Progenitor cell of endocrine pancreas (in vitro differentiated cells): Measurements from ENCODE around the gene CEP68. TPM values are rescaled to one million over a fixed set of nuclear protein-coding genes. Genes with fewer than 3 reads are reported as not detected.

Experiments
- DNase-seq: peaks from one replicate; pipeline ENCODE4 v3.0.0; 2021; ENCODE audit warnings: low spot score; ENCODE audit not compliant: unreplicated experiment
- H3K27ac Mint-ChIP-seq: 2 replicates; pipeline ENCODE4 v1.8.0; 2021; ENCODE audit warnings: mild to moderate bottlenecking, moderate library complexity, mixed read lengths
- H3K27me3 Mint-ChIP-seq: 2 replicates; pipeline ENCODE4 v1.8.0; 2021; ENCODE audit warnings: mixed read lengths
- H3K36me3 Mint-ChIP-seq: 2 replicates; pipeline ENCODE4 v1.8.0; 2022; ENCODE audit warnings: mixed read lengths; ENCODE audit not compliant: insufficient read depth
- H3K4me1 Mint-ChIP-seq: 2 replicates; pipeline ENCODE4 v1.8.0; 2021; ENCODE audit warnings: low read depth, mixed read lengths
- H3K4me3 Mint-ChIP-seq: 2 replicates; pipeline ENCODE4 v1.8.0; 2021; ENCODE audit warnings: low read depth, mild to moderate bottlenecking, moderate library complexity, mixed read lengths
- H3K9me3 Mint-ChIP-seq: 2 replicates; pipeline ENCODE4 v1.8.0; 2021; ENCODE audit warnings: low read depth, mixed read lengths
- total RNA-seq: library from RNA; stranded (reverse); gene quantifications from 2 replicates; pipeline ENCODE4 v1.2.1, GENCODE V29; 2021
- TF ChIP-seq, protein P1 (sequence below): fragments of 200-600 bp; sonication (generic); IDR thresholded peaks from one replicate; pipeline ENCODE4 v1.5.0; 2021; ENCODE audit warnings: antibody characterized with exemption, mild to moderate bottlenecking; ENCODE audit not compliant: unreplicated experiment

CEP68 gene
- total RNA-seq, 1 donor from 2014 or later = 22.0 TPM

DNA sequence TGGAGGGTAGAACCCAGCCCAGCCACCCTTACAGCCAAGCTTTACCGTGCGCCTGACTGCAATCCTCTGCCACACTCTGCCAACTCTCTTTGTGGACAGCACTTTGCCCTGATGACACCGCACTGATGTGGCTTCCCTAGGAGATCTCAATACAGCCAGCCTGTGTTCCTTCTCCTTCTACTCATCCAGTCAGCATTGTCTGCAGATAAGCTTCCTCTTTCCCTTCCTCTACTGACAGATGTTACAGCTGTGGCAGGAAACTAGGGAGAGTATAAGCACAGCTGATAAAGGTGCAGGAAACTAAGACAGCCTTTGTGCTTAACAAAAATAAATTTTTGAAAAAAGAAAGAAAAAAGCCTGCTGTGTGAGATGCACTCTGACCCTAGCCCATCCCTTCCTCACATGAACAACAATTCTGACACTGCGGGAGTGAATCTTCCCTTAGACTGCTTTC, 25.0 kb downstream of the CEP68 start:
- TF ChIP-seq, protein P1, sequence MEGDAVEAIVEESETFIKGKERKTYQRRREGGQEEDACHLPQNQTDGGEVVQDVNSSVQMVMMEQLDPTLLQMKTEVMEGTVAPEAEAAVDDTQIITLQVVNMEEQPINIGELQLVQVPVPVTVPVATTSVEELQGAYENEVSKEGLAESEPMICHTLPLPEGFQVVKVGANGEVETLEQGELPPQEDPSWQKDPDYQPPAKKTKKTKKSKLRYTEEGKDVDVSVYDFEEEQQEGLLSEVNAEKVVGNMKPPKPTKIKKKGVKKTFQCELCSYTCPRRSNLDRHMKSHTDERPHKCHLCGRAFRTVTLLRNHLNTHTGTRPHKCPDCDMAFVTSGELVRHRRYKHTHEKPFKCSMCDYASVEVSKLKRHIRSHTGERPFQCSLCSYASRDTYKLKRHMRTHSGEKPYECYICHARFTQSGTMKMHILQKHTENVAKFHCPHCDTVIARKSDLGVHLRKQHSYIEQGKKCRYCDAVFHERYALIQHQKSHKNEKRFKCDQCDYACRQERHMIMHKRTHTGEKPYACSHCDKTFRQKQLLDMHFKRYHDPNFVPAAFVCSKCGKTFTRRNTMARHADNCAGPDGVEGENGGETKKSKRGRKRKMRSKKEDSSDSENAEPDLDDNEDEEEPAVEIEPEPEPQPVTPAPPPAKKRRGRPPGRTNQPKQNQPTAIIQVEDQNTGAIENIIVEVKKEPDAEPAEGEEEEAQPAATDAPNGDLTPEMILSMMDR = no peak
- H3K27me3 Mint-ChIP-seq = no peaks in the 10 kb centered on the region
- no peaks in the 10 kb centered on the region for H3K9me3 Mint-ChIP-seq
- no peaks in the 10 kb centered on the region for H3K4me1 Mint-ChIP-seq
- no peak overlapping the region for H3K4me3 Mint-ChIP-seq
- peaks cover 17% of the 10 kb centered on the region for H3K36me3 Mint-ChIP-seq
- peak overlapping the region; percentile 64 for H3K27ac Mint-ChIP-seq
- no peak for DNase-seq

DNA sequence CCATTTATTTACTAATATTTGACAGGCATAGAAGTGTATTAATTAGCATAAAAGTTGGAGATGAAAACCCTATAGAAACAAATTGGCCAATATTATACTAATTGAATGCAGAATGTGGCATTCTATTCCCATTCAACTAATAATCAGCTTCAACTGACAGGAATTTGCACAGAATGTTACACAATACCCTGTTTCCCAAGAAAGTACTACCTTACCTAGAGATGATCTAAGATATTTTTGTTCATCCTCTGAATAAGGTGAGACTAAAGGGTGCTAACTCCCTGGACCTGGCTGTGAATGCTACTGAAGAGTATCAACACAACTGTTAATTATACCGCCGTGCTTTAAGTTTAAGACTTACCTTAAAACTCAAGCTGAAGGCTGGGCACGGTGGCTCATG, 28.9 kb downstream of the CEP68 start:
- no peak overlapping the region for H3K27ac Mint-ChIP-seq
- H3K4me3 Mint-ChIP-seq = no peak overlapping the region
- DNase-seq = no peak
- H3K36me3 Mint-ChIP-seq = peaks cover 23% of the 10 kb centered on the region
- TF ChIP-seq, protein P1 = no peak
- H3K9me3 Mint-ChIP-seq = no peaks in the 10 kb centered on the region
- H3K27me3 Mint-ChIP-seq = no peaks in the 10 kb centered on the region
- H3K4me1 Mint-ChIP-seq = peaks cover 5% of the 10 kb centered on the region

DNA sequence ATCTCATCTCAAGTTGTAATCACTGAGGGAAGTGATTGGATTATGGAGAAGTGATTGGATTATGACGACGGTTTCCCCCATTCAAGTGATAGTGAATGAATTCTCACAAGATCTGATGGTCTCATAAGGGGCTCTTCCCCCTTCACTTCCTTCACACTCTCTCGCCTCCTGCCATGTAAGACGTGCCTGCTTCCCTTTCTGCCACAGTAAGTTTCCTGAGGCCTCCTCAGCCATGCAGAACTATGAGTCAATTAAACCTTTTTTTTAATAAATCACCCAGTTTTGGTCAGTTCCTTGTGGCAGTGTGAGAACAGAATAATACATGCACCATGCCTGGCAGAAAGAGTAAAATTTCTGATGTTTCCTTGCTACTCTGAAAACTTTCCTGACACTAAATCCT, 36.6 kb downstream of the CEP68 start:
- Mint-ChIP-seq H3K4me3 (no peak overlapping the region), H3K9me3 (no peaks in the 10 kb centered on the region), H3K27me3 (no peaks in the 10 kb centered on the region), H3K4me1 (peaks cover 5% of the 10 kb centered on the region), H3K36me3 (peaks cover 32% of the 10 kb centered on the region), H3K27ac (no peak overlapping the region)
- no peak for DNase-seq
- TF ChIP-seq, protein P1 = no peak

DNA sequence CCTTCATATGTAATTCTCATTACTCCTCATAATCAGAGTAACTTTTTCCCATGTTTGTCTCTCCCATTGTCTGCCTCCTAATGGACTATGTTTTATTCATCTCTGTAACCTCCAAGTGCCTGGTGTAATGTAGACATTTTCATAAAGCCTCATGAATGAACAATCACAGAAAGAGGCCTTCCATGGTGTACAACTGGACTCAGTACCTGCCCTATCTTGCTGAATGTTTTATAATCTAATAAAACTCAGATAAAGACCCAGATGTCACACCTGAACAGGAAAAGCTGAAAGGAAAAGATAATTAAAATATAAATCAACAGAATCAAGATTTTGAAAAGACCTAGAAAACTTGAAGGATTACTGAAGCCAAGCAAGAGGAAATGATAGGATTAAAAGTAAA, 37.0 kb downstream of the CEP68 start:
- TF ChIP-seq, protein P1 = no peak
- Mint-ChIP-seq H3K27me3 (no peaks in the 10 kb centered on the region), H3K4me3 (no peak overlapping the region), H3K27ac (peak overlapping the region; percentile 60), H3K9me3 (no peaks in the 10 kb centered on the region), H3K4me1 (peaks cover 5% of the 10 kb centered on the region), H3K36me3 (peaks cover 31% of the 10 kb centered on the region)
- no peak for DNase-seq

DNA sequence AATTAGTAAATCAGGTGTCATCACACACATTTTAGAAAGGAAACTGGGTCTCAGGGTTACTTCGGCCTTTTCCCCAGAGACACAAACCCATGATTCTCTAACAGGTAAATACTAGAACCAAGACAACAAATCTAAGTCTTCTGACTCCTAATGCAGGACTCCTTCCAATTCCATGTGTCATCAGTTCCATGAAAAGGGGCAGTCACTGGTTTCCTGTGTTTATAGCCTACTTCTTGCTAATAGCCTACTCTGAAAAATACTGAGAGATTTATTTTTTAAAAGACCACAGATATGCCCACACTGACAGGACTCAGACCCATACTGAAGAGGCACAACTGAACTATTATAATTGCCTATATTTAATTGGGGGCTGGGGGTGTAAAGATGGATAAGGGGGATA, 40.7 kb downstream of the CEP68 start:
- no peaks in the 10 kb centered on the region for H3K9me3 Mint-ChIP-seq
- no peak overlapping the region for H3K27ac Mint-ChIP-seq
- no peaks in the 10 kb centered on the region for H3K4me1 Mint-ChIP-seq
- peaks cover 30% of the 10 kb centered on the region for H3K36me3 Mint-ChIP-seq
- H3K27me3 Mint-ChIP-seq = no peaks in the 10 kb centered on the region
- DNase-seq = no peak
- TF ChIP-seq, protein P1 = no peak
- H3K4me3 Mint-ChIP-seq = no peak overlapping the region
